IPS-18a (cell line): Measurements from ENCODE around the gene PSMD6.

Experiments
- H3K27ac ChIP-seq: one replicate; pipeline ENCODE4 v1.5.1; 2013; ENCODE audit warnings: low read length
- H3K27me3 ChIP-seq: one replicate; pipeline ENCODE4 v1.6.1; 2013; ENCODE audit warnings: mild to moderate bottlenecking, low read length; ENCODE audit not compliant: control insufficient read depth, insufficient read depth
- H3K36me3 ChIP-seq: one replicate; pipeline ENCODE4 v1.6.1; 2013; ENCODE audit warnings: low read depth, low read length; ENCODE audit not compliant: control insufficient read depth
- H3K4me1 ChIP-seq: one replicate; pipeline ENCODE4 v1.6.1; 2013; ENCODE audit warnings: low read depth, low read length; ENCODE audit not compliant: control insufficient read depth
- H3K4me3 ChIP-seq: one replicate; pipeline ENCODE4 v1.5.1; 2013; ENCODE audit warnings: low read length
- H3K9ac ChIP-seq: one replicate; pipeline ENCODE4 v1.6.1; 2013; ENCODE audit warnings: mild to moderate bottlenecking, low read length, moderate library complexity
- H3K9me3 ChIP-seq: one replicate; pipeline ENCODE4 v1.6.1; 2013; ENCODE audit warnings: low read depth, low read length; ENCODE audit not compliant: control insufficient read depth

The PSMD6 gene

DNA sequence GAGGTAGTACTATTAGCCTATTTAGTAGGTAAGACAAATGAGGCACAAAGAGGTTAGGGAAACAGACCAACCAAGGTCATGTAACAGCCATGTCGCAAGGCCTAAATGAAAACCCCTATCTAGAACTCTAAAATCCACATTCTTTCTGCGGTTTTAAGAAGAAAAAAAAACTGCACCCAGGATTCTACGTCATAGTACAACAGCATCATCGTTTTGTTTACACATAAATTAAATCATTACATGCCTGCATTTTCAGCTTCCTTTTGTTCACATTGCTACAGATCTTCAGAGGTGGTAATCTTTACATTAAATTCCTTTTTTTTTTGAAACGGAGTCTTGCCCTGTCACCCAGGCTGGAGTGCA lies 548 bp upstream of the PSMD6 start:
- no peaks in the 10 kb centered on the region for H3K9me3 ChIP-seq
- peaks cover 22% of the 10 kb centered on the region for H3K36me3 ChIP-seq
- H3K4me1 ChIP-seq, result peaks cover 11% of the 10 kb centered on the region
- no peak overlapping the region for H3K9ac ChIP-seq
- H3K27ac ChIP-seq, result no peak overlapping the region
- H3K27me3 ChIP-seq, result no peaks in the 10 kb centered on the region
- H3K4me3 ChIP-seq, result peak overlapping the region; percentile 93

GRCh38 chr3:64022451-64023186 lies 675 bp downstream of the PSMD6 start:
- Histone ChIP-seq H3K9me3 (no peaks in the 10 kb centered on the region), H3K27ac (peak overlapping the region; percentile 87), H3K4me3 (peak overlapping the region; percentile 93), H3K36me3 (peaks cover 34% of the 10 kb centered on the region), H3K9ac (peak overlapping the region; percentile 84), H3K27me3 (no peaks in the 10 kb centered on the region), H3K4me1 (peaks cover 7% of the 10 kb centered on the region)

GRCh38 chr3:64021922-64022321 lies 1.4 kb downstream of the PSMD6 start:
- Histone ChIP-seq H3K4me1 (peaks cover 7% of the 10 kb centered on the region), H3K36me3 (peaks cover 41% of the 10 kb centered on the region), H3K9me3 (no peaks in the 10 kb centered on the region), H3K27me3 (no peaks in the 10 kb centered on the region), H3K4me3 (peak overlapping the region; percentile 93), H3K27ac (no peak overlapping the region), H3K9ac (no peak overlapping the region)

GRCh38 chr3:64019879-64020278 lies 3.4 kb downstream of the PSMD6 start:
- H3K27ac ChIP-seq, result no peak overlapping the region

DNA sequence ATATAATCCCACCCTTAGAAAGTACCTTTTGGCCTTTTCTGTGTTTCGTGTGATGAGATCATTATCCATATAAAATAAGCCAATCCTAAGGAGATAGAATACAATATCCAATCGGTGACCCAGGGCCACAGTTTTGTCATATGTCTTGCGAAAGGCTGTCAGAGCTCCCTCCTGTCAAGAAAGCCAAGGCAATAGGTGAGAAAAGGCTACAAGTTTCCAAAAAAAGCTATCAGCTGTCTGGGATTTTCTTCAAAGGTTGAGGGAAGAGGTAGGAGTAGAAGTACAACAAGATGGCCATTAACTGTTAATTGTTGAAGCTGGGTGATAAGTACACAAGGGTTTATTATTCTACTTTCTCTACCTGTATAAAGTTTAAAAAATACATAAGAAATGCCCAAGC lies 4.0 kb downstream of the PSMD6 start:
- Histone ChIP-seq H3K9me3 (no peaks in the 10 kb centered on the region), H3K27ac (no peak overlapping the region), H3K27me3 (no peaks in the 10 kb centered on the region), H3K9ac (no peak overlapping the region), H3K36me3 (peaks cover 62% of the 10 kb centered on the region), H3K4me3 (no peak overlapping the region), H3K4me1 (peaks cover 7% of the 10 kb centered on the region)

More at GRCh38 chr3:64019879-64020278, 3.4 kb downstream of the PSMD6 start:
- H3K9me3 ChIP-seq, result no peaks in the 10 kb centered on the region
- no peaks in the 10 kb centered on the region for H3K27me3 ChIP-seq
- peaks cover 56% of the 10 kb centered on the region for H3K36me3 ChIP-seq
- H3K4me1 ChIP-seq, result peaks cover 7% of the 10 kb centered on the region
- H3K4me3 ChIP-seq, result no peak overlapping the region
- H3K9ac ChIP-seq, result no peak overlapping the region

GRCh38 chr3:64016941-64017620 lies 6.2 kb downstream of the PSMD6 start:
- H3K4me3 ChIP-seq, result no peak overlapping the region
- H3K9me3 ChIP-seq, result no peaks in the 10 kb centered on the region
- no peak overlapping the region for H3K9ac ChIP-seq
- H3K27ac ChIP-seq, result no peak overlapping the region
- H3K36me3 ChIP-seq, result peaks cover 84% of the 10 kb centered on the region
- H3K4me1 ChIP-seq, result peaks cover 1% of the 10 kb centered on the region
- H3K27me3 ChIP-seq, result no peaks in the 10 kb centered on the region

GRCh38 chr3:64011685-64012084 lies 11.6 kb downstream of the PSMD6 start:
- H3K9ac ChIP-seq, result no peak overlapping the region
- no peaks in the 10 kb centered on the region for H3K9me3 ChIP-seq
- no peaks in the 10 kb centered on the region for H3K27me3 ChIP-seq
- no peaks in the 10 kb centered on the region for H3K4me1 ChIP-seq
- H3K36me3 ChIP-seq, result peaks cover 83% of the 10 kb centered on the region
- H3K4me3 ChIP-seq, result no peak overlapping the region
- no peak overlapping the region for H3K27ac ChIP-seq

GRCh38 chr3:64010199-64010598 lies 13.1 kb downstream of the PSMD6 start:
- H3K27me3 ChIP-seq, result no peaks in the 10 kb centered on the region
- H3K36me3 ChIP-seq, result peaks cover 82% of the 10 kb centered on the region
- H3K4me1 ChIP-seq, result no peaks in the 10 kb centered on the region
- no peak overlapping the region for H3K4me3 ChIP-seq
- H3K9ac ChIP-seq, result no peak overlapping the region
- H3K27ac ChIP-seq, result no peak overlapping the region
- no peaks in the 10 kb centered on the region for H3K9me3 ChIP-seq

GRCh38 chr3:64009528-64009927 lies 13.8 kb downstream of the PSMD6 start:
- H3K9ac ChIP-seq, result no peak overlapping the region
- H3K9me3 ChIP-seq, result no peaks in the 10 kb centered on the region
- H3K36me3 ChIP-seq, result peaks cover 75% of the 10 kb centered on the region

DNA sequence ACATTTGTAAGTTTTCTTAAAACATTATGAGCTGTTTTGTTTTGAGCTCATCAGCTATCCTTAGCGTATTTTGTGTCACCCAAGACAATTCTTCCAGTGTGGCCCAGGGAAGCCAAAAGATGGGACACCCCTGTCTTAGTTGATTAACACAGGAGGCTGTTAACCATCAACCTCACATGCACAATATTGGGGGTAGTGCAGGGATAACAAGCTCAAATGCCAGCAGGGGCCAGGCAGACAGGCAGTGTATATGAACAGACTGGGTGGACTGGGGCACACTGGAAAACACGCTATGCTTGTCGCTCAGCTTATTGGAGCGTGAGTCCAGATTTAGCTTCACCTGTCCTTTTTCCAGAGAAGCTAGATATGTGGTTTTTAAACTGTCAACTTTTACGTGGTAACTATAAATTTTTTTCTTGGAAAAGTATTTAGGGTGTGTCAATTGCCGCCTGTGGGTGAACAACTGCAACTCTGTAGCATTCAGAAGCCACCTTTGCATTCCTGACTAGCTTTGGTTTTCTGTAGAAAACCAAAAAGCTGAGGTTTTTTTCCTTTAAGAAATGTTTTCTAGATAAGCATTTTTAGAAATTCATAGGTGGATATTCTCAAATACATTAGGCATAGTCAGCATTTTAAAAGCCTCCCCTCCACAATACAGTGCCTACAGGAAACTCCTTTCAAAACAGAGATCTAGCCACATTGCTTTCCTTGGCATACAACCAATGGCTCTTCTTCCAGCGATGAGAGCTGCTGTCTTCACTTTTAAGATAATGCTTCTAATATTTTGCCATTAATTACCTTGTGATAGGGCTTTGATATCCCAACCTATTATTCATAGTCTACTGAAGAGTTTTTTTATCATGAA lies 14.6 kb downstream of the PSMD6 start:
- H3K27me3 ChIP-seq, result no peaks in the 10 kb centered on the region
- H3K9ac ChIP-seq, result no peak overlapping the region
- no peaks in the 10 kb centered on the region for H3K9me3 ChIP-seq
- no peak overlapping the region for H3K4me3 ChIP-seq
- H3K4me1 ChIP-seq, result no peaks in the 10 kb centered on the region
- H3K27ac ChIP-seq, result no peak overlapping the region
- H3K36me3 ChIP-seq, result peaks cover 67% of the 10 kb centered on the region

More at GRCh38 chr3:64009528-64009927, 13.8 kb downstream of the PSMD6 start:
- Histone ChIP-seq H3K4me1 (no peaks in the 10 kb centered on the region), H3K4me3 (no peak overlapping the region), H3K27ac (no peak overlapping the region), H3K27me3 (no peaks in the 10 kb centered on the region)

DNA sequence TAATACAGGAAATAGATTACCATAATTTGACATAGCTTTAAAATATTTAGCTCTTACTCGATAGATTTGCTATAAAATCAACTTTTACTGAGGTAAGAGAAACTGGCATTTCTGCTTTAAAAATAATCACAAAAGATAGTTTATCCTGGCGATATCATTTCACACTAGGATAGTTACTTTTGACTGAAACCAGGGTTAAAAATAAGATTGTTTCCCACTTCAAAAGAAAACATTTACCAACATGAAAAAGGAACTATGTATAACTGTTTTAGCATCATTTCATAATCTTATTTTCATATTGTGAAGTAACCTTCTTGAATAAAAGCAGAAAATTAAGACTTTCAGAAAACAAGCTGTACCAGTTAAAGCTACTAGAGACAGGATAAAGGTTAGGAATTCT lies 15.3 kb downstream of the PSMD6 start:
- Histone ChIP-seq H3K4me3 (no peak overlapping the region), H3K9me3 (no peaks in the 10 kb centered on the region), H3K9ac (no peak overlapping the region), H3K27me3 (no peaks in the 10 kb centered on the region), H3K4me1 (no peaks in the 10 kb centered on the region), H3K27ac (no peak overlapping the region), H3K36me3 (peaks cover 60% of the 10 kb centered on the region)
